ENCODE measurements around the gene GPR85. TPM values are rescaled to one million over a fixed set of nuclear protein-coding genes. Genes with fewer than 3 reads are reported as not detected.

Gene GPR85
- total and polyA plus RNA-seq, 2 of the 4 experiments (the other 2 are of a cell fraction) = 1.7 to 5.4 TPM

- BruUV-seq (replicated peaks) = no TSS peak
- Histone ChIP-seq H2BK5ac (ENCODE audit: low read depth, low read length, poor library complexity, severe bottlenecking) (no peak overlapping the region), H4K5ac (ENCODE audit: low read depth, low read length) (no peak overlapping the region), H3K27me3 (ENCODE audit: control insufficient read depth, insufficient read depth, low read length) (no peaks in the 10 kb centered on the region), H4K20me1 (ENCODE audit: insufficient read depth, low read length) (no peaks in the 10 kb centered on the region), H3K4me3 (ENCODE audit: insufficient read depth, low read depth, low read length) (no peak overlapping the region), H2BK15ac (ENCODE audit: low read depth, low read length) (no peak overlapping the region), H2BK120ac (ENCODE audit: low read depth, low read length) (no peak overlapping the region), H4K91ac (ENCODE audit: insufficient read depth, low read depth, low read length) (no peak overlapping the region), H2AK5ac (ENCODE audit: low read depth, low read length) (no peak overlapping the region), H2BK20ac (ENCODE audit: low read depth, low read length) (no peak overlapping the region), H3K79me1 (ENCODE audit: low read depth in 1 of 2, low read length in 2 of 2) (no peaks in the 10 kb centered on the region), H3K4me1 (ENCODE audit: control insufficient read depth, insufficient read depth, low read length) (no peaks in the 10 kb centered on the region; the same call in 1 of the 2 replicates), H3K18ac (ENCODE audit: low read depth, low read length) (no peak overlapping the region), H3K23ac (ENCODE audit: low read depth, low read length) (no peak overlapping the region), H2AK9ac (replicated peaks; ENCODE audit: low read depth, low read length, poor library complexity) (no peak overlapping the region), H3K36me3 (ENCODE audit: control insufficient read depth, insufficient read depth, low read length) (no peaks in the 10 kb centered on the region), H3K4me2 (ENCODE audit: low read depth, low read length) (no peak overlapping the region), H3K27ac (ENCODE audit: insufficient read depth, low read length) (no peak overlapping the region), H3K9ac (ENCODE audit: low read depth, low read length) (no peak overlapping the region), H3K9me1 (ENCODE audit: insufficient read depth, low read length) (no peaks in the 10 kb centered on the region; the same call in 1 of the 2 replicates), H3K9me3 (ENCODE audit: control insufficient read depth, insufficient read depth, low read length) (no peaks in the 10 kb centered on the region), H3K14ac (replicated peaks; ENCODE audit: low read depth, low read length) (no peak overlapping the region), H4K8ac (ENCODE audit: low read depth in 2 of 2, low read length in 2 of 2) (no peak overlapping the region), H3K56ac (ENCODE audit: extremely low read depth, insufficient read depth, low read length) (no peak overlapping the region), H2AFZ (replicated peaks; ENCODE audit: low read length, poor library complexity) (no peak overlapping the region), H3K4ac (ENCODE audit: low read depth, low read length) (no peak overlapping the region)
- dilution Hi-C loops (cut with HindIII; ENCODE audit: low sequenced_read_pairs, unreplicated experiment) = no loop called here
- TF ChIP-seq RFX5 (IDR thresholded peaks at IDR 0.05; ENCODE audit: low read depth, low read length) (no peak), RAD21 (IDR thresholded peaks at IDR 0.05; ENCODE audit: low read length) (no peak), CTCF (conservative IDR thresholded peaks at IDR 0.05; ENCODE audit: low read depth, low read length) (no peak), SMC3 (IDR thresholded peaks at IDR 0.05; ENCODE audit: low read depth, low read length) (no peak), POLR2A (IDR thresholded peaks at IDR 0.05; ENCODE audit: low read depth, low read length) (no peak), MXI1 (IDR thresholded peaks at IDR 0.05; ENCODE audit: borderline replicate concordance, low read depth, low read length) (no peak), MAFK (IDR thresholded peaks at IDR 0.05; ENCODE audit: low read depth, low read length) (no peak), CHD1 (IDR thresholded peaks at IDR 0.05; ENCODE audit: low read depth, low read length) (no peak), MAZ (IDR thresholded peaks at IDR 0.05; ENCODE audit: borderline replicate concordance, low read depth, low read length) (no peak), USF2 (IDR thresholded peaks at IDR 0.05; ENCODE audit: low read depth, low read length) (no peak), FOS (IDR thresholded peaks at IDR 0.05; ENCODE audit: low read depth, low read length) (no peak), NFE2L2 (IDR thresholded peaks at IDR 0.05; ENCODE audit: low read depth, low read length) (no peak), CEBPB (IDR thresholded peaks at IDR 0.05; ENCODE audit: low read depth, low read length) (no peak), ELK1 (IDR thresholded peaks at IDR 0.05; ENCODE audit: borderline replicate concordance, low read depth, low read length) (no peak), RCOR1 (IDR thresholded peaks at IDR 0.05; ENCODE audit: insufficient replicate concordance, low read length) (no peak)
- no CpG with 5 or more reads among the region's 2 CpGs for WGBS, 2 experiments (ENCODE audit: extremely low coverage in 2 of 2, insufficient read length in 1 of 2)
- intact Hi-C loops (cut with micrococcal nuclease) = no loop called here
- CTCF ChIA-PET = no interaction called here
- no peak for DNase-seq
- no peak for ATAC-seq (ENCODE audit: low read depth)
- in situ Hi-C loops (cut with MboI; ENCODE audit: low sequenced_read_pairs) = no loop called here
- POLR2A ChIA-PET (ENCODE audit: unreplicated experiment) = interaction anchor here (0.5 kb wide), 1 partner anchor 14 kb away, joined by 17 read pairs; no protein-coding TSS in a partner anchor
Observed at GRCh38 chr7:113131367-113131766, 44.7 kb upstream of the GPR85 start.

Measured in IMR-90 (cell line).